Measurements from ENCODE around the gene TGFBR3L.
"Not testable (repeated sequence)": the region's sequence is repeated elsewhere in the genome, so short reads cannot be mapped to it uniquely, and the experiment has no call there.

Gene TGFBR3L

DNA sequence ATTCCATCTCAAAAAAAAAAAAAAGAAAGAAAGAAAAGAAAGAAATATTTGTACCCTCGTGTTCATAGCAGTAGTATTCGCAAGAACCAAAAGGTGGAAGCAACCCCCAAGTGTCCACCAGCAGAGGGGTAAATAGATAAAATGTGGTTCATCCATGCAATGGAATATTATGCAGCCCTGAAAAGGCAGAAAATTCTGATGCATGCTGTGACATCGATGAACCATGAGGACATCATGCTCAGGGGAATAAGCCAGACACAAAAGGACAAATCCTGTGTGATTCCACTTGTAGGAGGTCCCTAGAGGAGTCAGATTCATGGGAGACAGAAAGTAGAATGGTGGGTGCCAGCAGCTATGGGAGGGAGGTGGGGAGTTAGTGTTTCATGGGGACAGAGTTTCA is 32.7 kb upstream of the TGFBR3L start:
- no peak for DNase-seq

DNA sequence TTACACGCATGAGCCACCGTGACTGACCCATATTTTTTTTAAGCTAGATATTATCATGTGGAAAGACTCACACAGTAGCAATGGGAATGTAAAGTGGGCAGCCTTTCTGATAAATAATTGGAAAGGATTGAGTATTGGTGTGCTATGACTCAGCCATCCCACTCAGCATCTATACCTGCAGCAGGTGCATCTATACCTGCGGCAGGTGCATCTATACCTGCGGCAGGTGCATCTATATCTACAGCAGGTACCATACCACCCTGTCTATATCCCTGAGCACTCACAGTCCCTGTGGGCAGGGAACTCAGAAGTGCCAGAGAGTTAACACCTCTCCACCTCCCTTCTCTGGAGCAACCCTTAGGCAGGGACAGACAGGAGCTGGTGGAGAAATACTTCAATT is 31.5 kb upstream of the TGFBR3L start:
- no peak for DNase-seq

DNA sequence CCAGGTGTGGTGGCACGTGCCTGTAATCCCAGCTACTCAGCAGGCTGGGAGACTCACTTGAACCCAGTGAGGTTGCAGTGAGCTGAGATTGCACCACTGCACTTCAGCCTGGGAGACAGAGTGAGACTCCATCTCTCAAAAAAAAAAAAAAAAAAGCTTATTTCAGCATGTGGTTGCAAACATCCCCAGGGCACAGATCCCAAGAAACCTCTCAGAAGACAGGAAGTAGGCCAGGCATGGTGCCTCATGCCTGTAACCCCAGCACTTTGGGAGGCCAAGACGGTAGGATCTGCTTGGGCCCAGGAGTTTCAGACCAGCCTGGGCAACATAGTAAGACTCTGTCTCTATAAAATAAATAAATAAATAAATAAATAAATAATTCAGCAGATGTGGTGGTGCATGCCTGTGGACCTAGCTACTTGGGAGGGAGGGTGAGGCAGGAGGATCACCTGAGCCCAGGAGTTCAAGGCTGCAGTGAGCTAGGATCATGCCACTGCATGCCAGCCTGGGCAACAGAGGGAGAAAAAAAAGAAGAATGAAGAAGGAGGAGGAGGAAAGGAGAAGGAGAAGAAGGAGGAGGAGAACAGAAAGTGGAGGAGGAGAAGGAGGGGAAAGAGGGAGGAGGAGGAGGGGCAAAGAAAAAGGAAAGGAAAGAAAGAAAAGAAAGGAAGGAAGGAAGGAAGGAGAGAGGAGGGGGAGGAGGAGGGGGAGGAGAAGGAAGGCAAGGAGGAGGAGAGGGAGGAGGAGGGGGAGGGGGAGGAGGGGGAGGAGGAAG is 30.6 kb upstream of the TGFBR3L start:
- DNase-seq: no peak

DNA sequence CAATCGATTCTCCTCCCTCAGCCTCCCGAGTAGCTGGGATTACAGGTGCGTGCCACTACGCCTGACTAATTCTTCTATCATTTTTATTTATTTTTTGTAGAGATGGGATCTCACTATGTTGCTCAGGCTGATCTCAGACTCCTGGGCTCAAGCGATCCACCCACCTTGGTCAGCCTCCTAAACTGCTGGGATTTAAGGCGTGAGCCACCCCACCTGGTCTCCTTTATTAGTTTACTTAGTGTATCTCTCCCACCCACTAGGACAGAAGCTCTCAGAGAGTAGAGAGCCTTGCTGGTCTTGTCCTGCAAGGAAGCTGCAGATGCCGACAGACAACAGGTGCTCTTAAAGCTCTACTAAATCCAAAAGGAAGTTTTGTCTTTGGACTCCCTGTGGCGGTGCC is 28.8 kb upstream of the TGFBR3L start:
- no peak for DNase-seq

DNA sequence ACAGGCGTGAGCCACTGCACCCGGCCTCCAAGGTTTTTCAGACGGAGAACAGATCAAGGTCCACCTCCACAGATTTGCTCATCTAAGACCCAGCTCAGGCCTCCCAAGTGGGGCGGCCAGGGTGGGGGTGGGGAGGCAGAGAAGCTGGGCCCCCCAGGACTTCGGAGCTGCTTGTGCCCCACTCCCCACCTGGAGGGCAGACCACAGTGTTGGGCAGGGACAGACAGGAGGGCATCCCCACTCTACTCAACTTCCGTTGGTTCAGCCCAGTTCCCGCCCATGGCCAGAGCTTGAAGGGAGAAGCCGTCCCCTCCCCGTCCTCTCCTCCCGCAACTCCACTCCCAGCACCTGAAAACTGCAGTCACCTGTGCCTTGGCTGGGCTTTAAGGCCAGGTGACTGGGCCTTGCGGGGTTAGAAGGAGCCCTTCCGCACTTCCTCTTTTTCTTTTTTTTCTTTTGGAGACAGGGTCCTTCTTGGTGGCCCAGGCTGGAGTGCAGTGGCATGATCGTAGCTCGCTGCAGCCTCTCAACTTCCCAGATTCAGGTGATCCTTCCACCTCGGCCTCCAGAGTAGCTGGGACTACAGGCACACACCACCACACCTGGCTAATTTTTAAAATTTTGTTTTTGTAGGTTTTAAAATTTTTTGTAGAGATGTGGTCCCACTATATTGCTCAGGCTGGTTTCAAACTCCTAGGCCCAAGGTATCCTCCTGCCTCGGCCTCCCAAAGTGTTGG is 27.1 kb upstream of the TGFBR3L start:
- DNase-seq: no peak

DNA sequence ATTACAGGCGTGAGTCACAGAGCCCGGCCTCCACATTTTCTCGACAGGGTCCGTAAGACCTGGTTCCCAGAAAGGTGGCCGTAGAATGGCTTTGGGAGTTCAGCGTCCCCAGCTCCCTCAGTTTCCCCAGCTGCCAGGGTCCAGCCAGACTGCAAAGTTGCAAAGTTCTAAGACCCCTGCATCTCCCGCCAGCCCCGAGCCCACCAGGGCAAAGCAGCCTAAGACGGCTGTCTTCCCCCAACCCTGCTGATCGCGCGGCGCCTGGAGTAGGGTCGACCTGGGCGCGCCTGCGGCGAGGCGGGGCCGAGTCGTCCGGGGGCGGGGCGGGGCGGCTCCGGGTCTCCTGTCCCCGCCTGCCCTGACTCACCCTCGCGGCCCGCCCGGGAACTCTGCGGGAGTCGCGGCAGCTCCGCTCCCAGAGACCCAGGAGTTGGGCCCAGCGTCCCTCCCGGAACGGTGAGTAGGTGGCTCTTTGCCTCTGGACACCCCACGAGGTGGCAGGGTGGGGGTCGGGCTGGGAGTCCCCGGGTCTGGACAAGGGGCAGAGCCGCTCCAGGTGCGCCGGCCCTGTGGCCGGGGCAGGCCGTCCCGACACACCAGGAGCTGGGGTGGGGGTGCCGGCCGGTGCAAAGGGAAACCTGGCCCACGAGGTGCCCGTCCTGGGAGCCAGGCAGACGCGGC is 26.3 kb upstream of the TGFBR3L start, which contains the start of gene LRRC8E:
Gene LRRC8E (plus strand): TSS at position 366 of the 681 bp plus-strand sequence. CDS start 7,094 bp downstream, outside the sequence.
- DNase-seq: peak; percentile 49

DNA sequence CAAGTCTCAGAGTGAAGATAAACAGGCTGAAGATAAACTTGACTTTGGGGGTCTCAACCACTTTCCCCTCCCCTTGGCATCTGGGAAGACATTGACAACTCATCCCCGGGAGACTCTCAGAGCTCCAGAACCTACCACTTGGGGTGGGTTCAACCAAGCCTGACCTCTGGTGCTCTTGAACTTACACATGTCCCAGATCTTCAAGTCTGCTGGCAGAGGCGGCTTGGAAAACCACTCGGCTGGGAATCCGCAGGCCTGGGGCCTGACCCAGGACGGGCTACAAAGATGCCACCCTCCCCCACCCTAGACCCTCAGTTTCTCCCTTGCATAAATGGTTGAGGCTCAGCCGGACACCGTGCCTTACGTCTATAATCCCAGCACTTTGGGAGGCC is 25.8 kb upstream of the TGFBR3L start:
- DNase-seq: no peak

DNA sequence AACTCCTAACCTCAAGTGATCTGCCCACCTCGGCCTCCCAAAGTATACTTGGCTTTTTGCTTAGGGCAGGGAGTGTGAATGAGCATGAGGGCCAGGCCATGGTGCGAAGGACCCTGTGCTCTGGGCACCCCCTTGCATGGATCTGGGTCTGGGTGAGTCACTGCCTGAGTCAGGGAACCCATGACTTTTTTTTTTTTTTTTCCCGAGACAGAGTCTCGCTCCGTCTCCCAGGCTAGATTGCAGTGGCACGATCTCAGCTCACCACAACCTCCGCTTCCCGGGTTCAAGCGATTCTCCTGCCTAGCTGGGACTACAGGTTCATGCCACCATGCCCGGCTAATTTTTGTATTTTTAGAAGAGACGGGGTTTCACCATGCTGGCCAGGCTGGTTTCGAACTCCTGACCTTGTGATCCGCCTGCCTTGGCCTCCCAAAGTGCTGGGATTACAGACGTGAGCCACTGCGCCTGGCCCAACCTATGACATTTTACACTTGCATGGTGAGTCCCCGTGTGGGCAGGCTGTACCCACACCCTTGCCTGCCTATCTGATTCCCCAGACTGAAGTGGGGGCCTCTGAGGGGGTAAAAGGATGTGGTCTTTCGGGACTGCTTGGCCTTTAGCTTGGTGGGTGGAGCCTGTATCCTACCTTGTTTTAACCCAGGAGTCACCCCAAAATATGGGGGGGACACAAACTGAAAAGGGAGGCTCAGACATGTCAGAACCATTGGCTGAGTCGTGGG is 21.1 kb upstream of the TGFBR3L start:
- DNase-seq: not testable (repeated sequence)

DNA sequence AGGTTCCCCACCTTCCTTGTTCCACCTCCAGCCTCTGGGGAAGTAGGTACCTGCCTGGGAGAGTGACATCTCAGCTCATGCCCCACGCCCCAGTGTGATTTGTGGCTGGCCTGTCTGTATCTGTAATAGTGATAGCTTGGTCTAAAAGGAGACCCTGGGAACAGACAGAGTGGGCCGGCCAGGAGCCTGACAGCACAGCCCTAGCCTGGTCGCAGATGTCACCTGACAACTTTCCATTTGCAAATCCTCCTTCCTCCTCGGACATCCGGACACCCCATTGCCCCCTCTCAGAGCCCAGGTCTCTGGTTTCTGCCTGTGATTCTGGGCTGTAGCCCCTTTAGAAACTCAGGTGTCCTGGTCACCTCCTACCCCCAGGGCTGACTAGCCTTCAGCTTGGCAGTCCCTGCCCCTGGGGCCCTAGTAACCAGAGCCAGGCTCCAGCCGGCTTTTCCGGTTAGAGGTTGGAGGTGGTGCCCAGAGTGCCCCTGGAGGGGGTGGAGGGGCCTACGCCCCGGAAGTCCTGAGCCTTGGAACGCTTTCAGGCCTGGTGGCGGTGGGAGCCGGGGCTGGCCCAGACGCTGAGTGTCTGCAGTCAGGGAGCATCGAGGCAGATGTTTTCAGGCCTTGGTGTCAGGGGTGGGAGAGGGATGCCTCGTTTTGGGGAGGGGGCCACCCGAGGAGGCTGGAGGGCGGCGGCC is 19.9 kb upstream of the TGFBR3L start:
- DNase-seq: no peak

DNA sequence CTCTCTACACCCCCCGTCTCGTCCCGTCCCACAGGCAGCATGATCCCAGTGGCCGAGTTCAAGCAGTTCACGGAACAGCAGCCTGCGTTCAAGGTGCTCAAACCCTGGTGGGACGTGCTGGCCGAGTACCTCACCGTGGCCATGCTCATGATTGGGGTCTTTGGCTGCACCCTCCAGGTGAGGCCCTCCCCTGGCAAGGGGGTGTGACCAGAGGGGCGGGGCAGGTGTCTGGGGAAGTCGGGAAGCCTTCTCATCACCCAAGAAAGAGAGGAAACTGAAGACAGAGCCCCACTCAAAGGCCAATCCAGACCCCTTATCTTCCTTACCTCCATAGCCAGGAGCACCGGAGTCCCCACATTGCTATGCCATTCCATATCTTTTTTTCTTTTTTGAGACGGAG is 19.1 kb upstream of the TGFBR3L start:
- DNase-seq: no peak

DNA sequence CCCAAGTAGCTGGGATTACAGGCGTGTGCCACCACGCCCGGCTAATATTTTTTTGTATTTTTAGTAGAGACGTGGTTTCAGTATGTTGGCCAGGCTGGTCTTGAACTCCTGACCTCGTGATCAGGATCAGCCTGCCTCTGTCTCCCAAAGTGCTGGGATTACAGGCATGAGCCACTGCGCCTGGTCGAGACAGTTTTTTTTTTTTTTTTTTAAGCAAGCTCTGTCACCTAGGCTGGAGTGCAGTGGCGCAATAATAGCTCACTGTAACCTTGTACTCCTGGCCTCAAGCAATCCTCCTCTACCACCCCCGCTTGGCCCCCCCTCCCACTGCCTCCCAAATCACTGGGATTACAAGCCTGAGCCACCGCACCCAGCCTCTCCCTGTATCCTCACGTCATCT is 17.3 kb upstream of the TGFBR3L start:
- no peak for DNase-seq

DNA sequence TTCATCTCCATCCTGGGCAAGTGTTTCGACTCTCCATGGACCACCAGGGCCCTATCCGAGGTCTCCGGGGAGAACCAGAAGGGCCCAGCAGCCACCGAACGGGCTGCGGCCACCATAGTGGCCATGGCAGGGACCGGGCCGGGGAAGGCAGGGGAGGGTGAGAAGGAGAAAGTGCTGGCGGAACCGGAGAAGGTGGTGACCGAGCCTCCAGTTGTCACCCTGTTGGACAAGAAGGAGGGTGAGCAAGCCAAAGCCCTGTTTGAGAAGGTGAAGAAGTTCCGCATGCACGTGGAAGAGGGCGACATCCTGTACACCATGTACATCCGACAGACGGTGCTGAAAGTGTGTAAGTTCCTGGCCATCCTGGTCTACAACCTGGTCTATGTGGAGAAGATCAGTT is 15.7 kb upstream of the TGFBR3L start:
- no peak for DNase-seq

DNA sequence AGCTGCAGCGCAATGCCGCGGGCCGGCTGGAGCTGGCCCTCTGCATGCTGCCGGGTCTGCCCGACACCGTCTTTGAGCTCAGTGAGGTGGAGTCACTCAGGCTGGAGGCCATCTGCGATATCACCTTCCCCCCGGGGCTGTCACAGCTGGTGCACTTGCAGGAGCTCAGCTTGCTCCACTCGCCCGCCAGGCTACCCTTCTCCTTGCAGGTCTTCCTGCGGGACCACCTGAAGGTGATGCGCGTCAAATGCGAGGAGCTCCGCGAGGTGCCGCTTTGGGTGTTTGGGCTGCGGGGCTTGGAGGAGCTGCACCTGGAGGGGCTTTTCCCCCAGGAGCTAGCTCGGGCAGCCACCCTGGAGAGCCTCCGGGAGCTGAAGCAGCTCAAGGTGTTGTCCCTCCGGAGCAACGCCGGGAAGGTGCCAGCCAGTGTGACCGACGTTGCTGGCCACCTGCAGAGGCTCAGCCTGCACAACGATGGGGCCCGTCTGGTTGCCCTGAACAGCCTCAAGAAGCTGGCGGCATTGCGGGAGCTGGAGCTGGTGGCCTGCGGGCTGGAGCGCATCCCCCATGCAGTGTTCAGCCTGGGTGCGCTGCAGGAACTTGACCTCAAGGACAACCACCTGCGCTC is 14.8 kb upstream of the TGFBR3L start:
- no peak for DNase-seq

DNA sequence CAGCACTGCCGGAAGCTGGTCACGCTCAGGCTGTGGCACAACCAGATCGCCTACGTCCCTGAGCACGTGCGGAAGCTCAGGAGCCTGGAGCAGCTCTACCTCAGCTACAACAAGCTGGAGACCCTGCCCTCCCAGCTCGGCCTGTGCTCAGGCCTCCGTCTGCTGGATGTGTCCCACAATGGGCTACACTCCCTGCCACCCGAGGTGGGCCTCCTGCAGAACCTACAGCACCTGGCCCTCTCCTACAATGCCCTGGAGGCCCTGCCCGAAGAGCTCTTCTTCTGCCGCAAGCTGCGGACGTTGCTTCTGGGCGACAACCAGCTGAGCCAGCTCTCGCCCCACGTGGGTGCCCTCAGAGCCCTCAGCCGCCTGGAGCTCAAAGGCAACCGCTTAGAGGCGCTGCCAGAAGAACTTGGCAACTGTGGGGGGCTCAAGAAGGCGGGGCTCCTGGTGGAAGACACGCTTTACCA is 14.2 kb upstream of the TGFBR3L start:
- no peak for DNase-seq

DNA sequence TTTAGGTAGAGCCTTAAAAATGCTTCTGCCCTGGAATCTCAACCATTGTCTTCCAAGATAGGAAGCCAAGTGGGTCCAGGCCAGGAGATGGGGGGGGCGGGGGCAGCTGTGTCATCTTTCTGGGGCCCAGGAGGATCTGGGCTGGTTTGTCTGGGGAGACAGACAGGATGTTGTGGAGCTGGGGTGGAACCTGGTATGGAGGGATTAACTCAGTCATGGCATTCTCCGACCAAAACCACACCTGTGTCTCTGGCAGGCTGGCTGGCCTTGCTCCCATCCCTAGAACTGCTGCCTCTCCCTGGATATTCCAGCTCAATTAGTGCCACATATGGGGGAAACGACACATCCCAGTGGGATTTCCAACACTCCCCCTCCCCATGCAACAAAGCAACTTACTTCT is 13.7 kb upstream of the TGFBR3L start:
- DNase-seq: no peak

DNA sequence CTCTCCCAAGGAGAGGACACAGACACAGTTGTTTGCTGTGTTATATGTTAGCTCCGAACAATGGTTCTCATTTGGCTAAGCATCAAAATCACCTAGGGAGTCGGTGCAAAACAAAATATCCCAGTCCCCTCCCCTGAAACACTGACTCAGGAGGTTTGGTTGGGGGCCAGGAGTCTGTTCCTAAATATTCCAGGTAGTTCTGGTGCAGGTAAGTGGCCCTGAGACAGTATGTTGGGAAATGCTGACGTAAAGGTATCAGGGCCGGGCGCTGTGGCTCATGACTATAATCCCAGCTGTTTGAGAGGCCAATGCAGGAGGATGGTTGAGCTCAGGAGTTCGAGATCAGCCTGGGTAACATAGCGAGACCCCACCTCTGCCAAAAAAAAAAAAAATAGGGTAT is 13.3 kb upstream of the TGFBR3L start:
- no peak for DNase-seq

DNA sequence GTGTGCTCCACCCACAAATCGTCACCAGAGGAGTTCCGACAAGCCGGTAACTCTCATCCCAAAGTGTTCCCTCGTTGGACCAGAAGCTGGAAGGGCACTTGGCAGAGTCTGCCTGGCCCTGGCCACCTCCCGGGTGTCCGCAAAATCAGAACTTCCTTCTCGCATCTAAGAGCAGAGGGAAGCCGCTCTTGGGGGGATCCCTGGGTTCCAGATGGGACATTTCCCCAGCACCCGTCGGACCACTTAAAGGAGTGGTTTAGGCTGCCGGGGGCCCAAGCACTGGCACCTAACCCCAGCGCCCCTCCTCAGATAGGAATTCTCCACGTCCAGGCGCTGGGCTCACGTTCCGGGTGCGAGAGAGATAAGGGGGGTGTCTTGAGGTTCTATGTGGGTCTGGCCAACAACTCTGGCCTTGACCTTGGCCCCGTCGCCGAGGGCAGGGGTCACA is 11.8 kb upstream of the TGFBR3L start:
- no peak for DNase-seq

DNA sequence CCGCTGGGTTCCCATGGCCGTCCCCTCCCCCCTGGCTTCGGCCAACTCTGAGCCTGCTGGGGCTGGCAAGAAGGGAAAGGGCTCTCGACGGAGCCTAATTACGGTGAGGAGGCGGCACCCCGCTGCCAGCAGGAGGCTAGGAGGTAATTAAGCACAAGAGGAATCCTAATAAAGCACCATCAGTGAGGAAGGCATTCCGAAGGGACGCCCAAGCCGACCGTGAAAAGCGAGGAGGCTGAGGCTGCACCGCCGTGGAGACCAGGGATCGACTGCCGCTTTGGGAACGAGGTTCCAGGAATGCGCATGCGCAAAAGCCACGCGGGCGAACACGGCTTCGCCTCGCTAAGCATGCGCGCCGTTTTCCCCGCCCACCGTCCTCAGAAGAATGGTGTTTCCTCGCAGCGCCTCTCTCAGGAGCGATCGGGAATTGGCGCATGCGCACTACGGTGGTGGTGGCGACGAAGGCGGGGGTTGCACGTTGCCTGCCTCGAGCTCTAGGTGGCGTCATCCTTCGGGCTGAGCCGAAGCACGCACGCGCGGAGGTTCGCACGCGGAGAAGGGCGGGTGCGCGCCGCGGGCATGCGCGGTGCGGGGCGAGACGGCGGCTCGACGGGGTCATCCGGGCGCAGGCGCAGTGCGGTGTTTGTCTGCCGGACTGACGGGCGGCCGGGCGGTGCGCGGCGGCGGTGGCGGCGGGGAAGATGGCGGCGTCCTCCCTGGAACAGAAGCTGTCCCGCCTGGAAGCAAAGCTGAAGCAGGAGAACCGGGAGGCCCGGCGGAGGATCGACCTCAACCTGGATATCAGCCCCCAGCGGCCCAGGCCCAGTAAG is 11.2 kb upstream of the TGFBR3L start, which contains the start of gene MAP2K7:
Gene MAP2K7 (plus strand): TSS at position 634 of the 830 bp plus-strand sequence. CDS start 68 bp downstream, at position 702.
- DNase-seq: peak; percentile 100

DNA sequence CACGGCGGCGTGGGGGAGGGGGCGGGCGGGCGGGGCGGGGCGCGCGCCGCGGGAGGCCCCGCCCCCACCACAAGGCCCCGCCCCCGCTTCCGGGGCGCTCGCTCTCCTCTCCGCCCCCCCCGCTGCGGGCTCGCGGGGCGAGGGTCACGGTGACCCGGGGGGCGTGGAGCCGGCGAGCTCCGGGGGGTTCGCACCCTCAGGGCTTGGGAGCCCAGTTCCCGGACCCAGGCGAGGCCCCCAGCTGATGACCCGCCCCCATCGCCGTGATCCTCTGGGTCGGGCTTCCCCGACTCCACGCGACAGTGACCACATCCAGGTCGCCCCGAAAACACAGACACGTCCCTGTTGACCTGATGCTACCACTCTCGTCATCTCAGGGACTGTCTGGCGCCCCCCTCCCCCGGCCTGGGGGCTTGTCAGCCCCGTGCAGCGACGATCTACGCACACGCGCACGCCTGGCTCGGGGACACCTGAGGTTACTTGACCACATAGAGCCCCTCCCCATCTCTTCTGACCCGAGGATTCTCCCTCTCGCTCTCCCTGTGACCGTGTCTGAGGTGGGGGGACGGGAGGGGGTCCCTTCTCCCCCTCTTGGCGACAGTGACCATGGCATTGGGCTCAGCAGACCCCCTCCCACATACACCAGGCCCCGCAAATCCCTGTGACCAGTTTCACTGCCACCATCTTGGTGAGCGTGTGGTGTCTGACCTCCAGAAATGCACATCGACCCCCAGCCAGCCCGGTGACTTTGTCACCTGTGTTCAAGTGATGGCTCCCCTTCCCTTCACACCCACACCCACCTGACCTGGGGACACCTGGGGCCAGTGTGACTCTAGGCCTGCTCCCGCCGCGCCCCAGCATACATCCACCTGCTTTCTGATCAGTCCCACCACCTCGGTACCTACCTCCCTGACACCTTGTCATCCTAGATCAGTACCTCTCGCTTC is 10.3 kb upstream of the TGFBR3L start:
- no peak for DNase-seq

Data from activated T-cell treated with anti-CD3 and anti-CD28 coated beads, Interleukin-2, amount 50 U/mL, for 1 hour (primary cell).